Measurements from ENCODE around the gene KDM1B.

DNA sequence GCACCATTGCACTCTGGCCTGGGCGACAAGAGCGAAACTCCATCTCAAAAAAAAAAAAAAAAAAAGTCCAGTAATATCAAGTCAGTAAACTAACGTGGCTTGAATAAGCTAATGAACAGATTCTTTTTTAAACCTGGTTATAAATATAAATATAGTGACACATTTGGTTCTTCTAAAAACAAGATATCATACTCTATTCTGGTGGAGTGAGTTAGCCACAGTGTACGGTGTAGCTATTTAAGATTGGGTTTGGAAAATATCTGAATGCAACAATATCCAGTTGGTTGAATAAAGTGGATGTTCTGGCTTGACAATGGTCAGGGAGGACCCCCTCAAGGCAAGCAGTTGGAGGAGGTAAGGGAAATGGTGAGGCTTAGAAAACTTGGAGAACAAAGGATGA is 115.0 kb downstream of the KDM1B start:
- TF ChIP-seq, protein P1, sequence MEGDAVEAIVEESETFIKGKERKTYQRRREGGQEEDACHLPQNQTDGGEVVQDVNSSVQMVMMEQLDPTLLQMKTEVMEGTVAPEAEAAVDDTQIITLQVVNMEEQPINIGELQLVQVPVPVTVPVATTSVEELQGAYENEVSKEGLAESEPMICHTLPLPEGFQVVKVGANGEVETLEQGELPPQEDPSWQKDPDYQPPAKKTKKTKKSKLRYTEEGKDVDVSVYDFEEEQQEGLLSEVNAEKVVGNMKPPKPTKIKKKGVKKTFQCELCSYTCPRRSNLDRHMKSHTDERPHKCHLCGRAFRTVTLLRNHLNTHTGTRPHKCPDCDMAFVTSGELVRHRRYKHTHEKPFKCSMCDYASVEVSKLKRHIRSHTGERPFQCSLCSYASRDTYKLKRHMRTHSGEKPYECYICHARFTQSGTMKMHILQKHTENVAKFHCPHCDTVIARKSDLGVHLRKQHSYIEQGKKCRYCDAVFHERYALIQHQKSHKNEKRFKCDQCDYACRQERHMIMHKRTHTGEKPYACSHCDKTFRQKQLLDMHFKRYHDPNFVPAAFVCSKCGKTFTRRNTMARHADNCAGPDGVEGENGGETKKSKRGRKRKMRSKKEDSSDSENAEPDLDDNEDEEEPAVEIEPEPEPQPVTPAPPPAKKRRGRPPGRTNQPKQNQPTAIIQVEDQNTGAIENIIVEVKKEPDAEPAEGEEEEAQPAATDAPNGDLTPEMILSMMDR (IDR thresholded peaks at IDR 0.05), result no peak
- TF ChIP-seq ZFX (IDR thresholded peaks at IDR 0.05; ENCODE audit: borderline replicate concordance), result no peak

Data from 22Rv1 (cell line).